A549 (cell line): ENCODE results near the gene MGLL. TPM values are rescaled to one million over a fixed set of nuclear protein-coding genes. Genes with fewer than 3 reads are reported as not detected.

Experiments
- ATAC-seq, 2 experiments: fragments of 200-7000 bp in 1 of 2; fragments of >200 bp in 1 of 2; cut with Nextera tagmentation in 1 of 2; cut with Tn5 transposase in 1 of 2; 3 replicates each; pipeline versions ENCODE4 v1.8.0 to v1.9.1; 2018 to 2020; ENCODE audit warnings: mild to moderate bottlenecking in 1 of 2, moderate library complexity in 1 of 2
- CTCF ChIA-PET: fragments of 300-600 bp; sonication (Branson Sonifier 250); formaldehyde crosslinking; extraction: SDS; loops from one replicate; lab custom pipeline; 2021; ENCODE audit warnings: antibody characterized with exemption, inconsistent platforms; lab: Yijun Ruan, JAX
- POLR2A ChIA-PET: fragments of 350-600 bp; formaldehyde crosslinking; extraction: SDS; loops from one replicate; lab custom pipeline; 2021; ENCODE audit warnings: antibody characterized with exemption, inconsistent platforms; lab: Yijun Ruan, JAX
- DNase-seq, 2 experiments: peaks; one replicate each; pipeline versions ENCODE4 v3.0.0 to v3.0.0-alpha.2; 2011 to 2016; ENCODE audit warnings: low read depth in 1 of 2, low spot score in 1 of 2
- FAIRE-seq: peaks from 2 replicates; lab custom pipeline; 2011; peaks lifted over from hg19 to GRCh38; lab: Jason Lieb, UNC
- H3K27ac ChIP-seq, 2 experiments: fragments of >200 bp; sonication (Bioruptor Twin); formaldehyde crosslinking; 3 replicates each; pipeline ENCODE4 v1.5.1; 2016 to 2017
- H3K4me1 ChIP-seq: fragments of >200 bp; sonication (Bioruptor Twin); formaldehyde crosslinking; 3 replicates; pipeline ENCODE4 v1.6.1; 2016
- H3K4me2 ChIP-seq: fragments of >200 bp; sonication (Bioruptor Twin); formaldehyde crosslinking; 3 replicates; pipeline ENCODE4 v1.6.1; 2016
- H3K4me3 ChIP-seq: fragments of >200 bp; sonication (Bioruptor Twin); formaldehyde crosslinking; 3 replicates; pipeline ENCODE4 v1.5.1; 2016
- H3K9me3 ChIP-seq: fragments of >200 bp; sonication (Bioruptor Twin); formaldehyde crosslinking; 3 replicates; pipeline ENCODE4 v1.6.1; 2016
- ATOH8 ChIP-seq: fragments of 250-450 bp; sonication (Bioruptor Pico); IDR thresholded peaks from 2 replicates; pipeline ENCODE4 v1.5.0; 2020; ENCODE audit warnings: low read depth, mild to moderate bottlenecking, moderate library complexity
- CBX8 ChIP-seq: fragments of 200-600 bp; sonication (generic); IDR thresholded peaks from 2 replicates; pipeline ENCODE4 v1.6.1; 2016
- CEBPB ChIP-seq, 2 experiments: fragments of >200 bp in 1 of 2; sonication (Bioruptor Twin) in 1 of 2; formaldehyde crosslinking in 1 of 2; IDR thresholded peaks; 2 replicates each; pipeline ENCODE4 v1.6.1; 2012 to 2016
- CHD4 ChIP-seq: fragments of 200-600 bp; sonication (generic); IDR thresholded peaks from 2 replicates; pipeline ENCODE4 v1.6.1; 2016; ENCODE audit warnings: antibody characterized with exemption, mild to moderate bottlenecking, borderline replicate concordance
- EHMT2 ChIP-seq: fragments of 200-600 bp; sonication (generic); IDR thresholded peaks from 2 replicates; pipeline ENCODE4 v1.6.1; 2016; ENCODE audit warnings: antibody characterized with exemption, low read depth, mild to moderate bottlenecking, moderate library complexity
- EP300 ChIP-seq, 2 experiments: fragments of >200 bp; sonication (Bioruptor Twin); formaldehyde crosslinking; IDR thresholded peaks; 2 replicates in 1 of 2; 3 replicates in 1 of 2; pipeline ENCODE4 v1.6.1; 2016 to 2017
- ESRRA ChIP-seq: fragments of 150-350 bp; IDR thresholded peaks from 2 replicates; pipeline ENCODE4 v1.6.1; 2014; ENCODE audit warnings: mild to moderate bottlenecking, low read length, borderline replicate concordance
- FOSB ChIP-seq: fragments of 250-450 bp; sonication (Bioruptor Pico); IDR thresholded peaks from 2 replicates; pipeline ENCODE4 v1.5.0; 2020; ENCODE audit warnings: mild to moderate bottlenecking, moderate library complexity
- KDM1A ChIP-seq: fragments of 200-600 bp; sonication (generic); IDR thresholded peaks from 2 replicates; pipeline ENCODE4 v1.6.1; 2016; ENCODE audit warnings: low read depth, mild to moderate bottlenecking
- MYC ChIP-seq: IDR thresholded peaks from 2 replicates; pipeline ENCODE4 v1.6.1; 2012; ENCODE audit warnings: mild to moderate bottlenecking, inconsistent platforms, low read length, improper control_type of control experiment, borderline replicate concordance
- NPAS2 ChIP-seq: fragments of 250-450 bp; sonication (Bioruptor Pico); IDR thresholded peaks from 2 replicates; pipeline ENCODE4 v1.8.0; 2022; ENCODE audit warnings: mild to moderate bottlenecking, moderate library complexity, borderline replicate concordance
- PHF8 ChIP-seq: fragments of 200-600 bp; sonication (generic); IDR thresholded peaks from 2 replicates; pipeline ENCODE4 v1.6.1; 2016; ENCODE audit warnings: low read depth, mild to moderate bottlenecking, antibody characterized with exemption, moderate library complexity, borderline replicate concordance
- RAD21 ChIP-seq, 2 experiments: fragments of >200 bp in 1 of 2; sonication (Bioruptor Twin) in 1 of 2; formaldehyde crosslinking in 1 of 2; IDR thresholded peaks in 1 of 2; conservative IDR thresholded peaks in 1 of 2; 2 replicates in 1 of 2; 3 replicates in 1 of 2; pipeline ENCODE4 v1.6.1; 2012 to 2018; ENCODE audit warnings: inconsistent platforms in 1 of 2
- REST ChIP-seq: fragments of 200-600 bp; sonication (generic); IDR thresholded peaks from 2 replicates; pipeline ENCODE4 v1.6.1; 2016; ENCODE audit warnings: antibody characterized with exemption, mild to moderate bottlenecking, moderate library complexity
- RFX5 ChIP-seq: fragments of 450-650 bp; IDR thresholded peaks from 2 replicates; pipeline ENCODE4 v1.7.1; 2014; ENCODE audit warnings: antibody characterized with exemption, mild to moderate bottlenecking, moderate library complexity
- SMC3 ChIP-seq: fragments of >200 bp; sonication (Bioruptor Twin); formaldehyde crosslinking; IDR thresholded peaks from 3 replicates; pipeline ENCODE4 v1.6.1; 2018; ENCODE audit warnings: inconsistent platforms
- USF2 ChIP-seq: fragments of 450-650 bp; IDR thresholded peaks from 2 replicates; pipeline ENCODE4 v1.6.1; 2014; ENCODE audit warnings: antibody characterized with exemption
- ZC3H11A ChIP-seq: fragments of 450-650 bp; IDR thresholded peaks from 2 replicates; pipeline ENCODE4 v1.6.1; 2014; ENCODE audit warnings: antibody characterized with exemption, mild to moderate bottlenecking
- ZFP36 ChIP-seq: fragments of 450-650 bp; IDR thresholded peaks from 2 replicates; pipeline ENCODE4 v1.6.1; 2014; ENCODE audit warnings: borderline replicate concordance; ENCODE audit not compliant: partially characterized antibody
- ZSCAN20 ChIP-seq: fragments of 250-450 bp; sonication (Bioruptor Pico); IDR thresholded peaks from 2 replicates; pipeline ENCODE4 v1.8.0; 2022; ENCODE audit warnings: mild to moderate bottlenecking, moderate library complexity
- WGBS: methylation state at CpG from one replicate; pipeline ENCODE4 v1.1.6; 2017; ENCODE audit errors: missing lambda C conversion rate; 5-methylcytosine and 5-hydroxymethylcytosine counted together
- polyA plus RNA-seq, 4 experiments: library from polyadenylated mRNA; depleted of rRNA in 3 of 4; stranded (reverse); fragments of >200 nt; fragmentation: RNase III in 1 of 4; extraction: RNeasy Plus Mini Kit Qiagen cat#74134 plus additional on column Dnase treatment in 1 of 4; gene quantifications; 2 replicates in 3 of 4; 3 replicates in 1 of 4; pipeline ENCODE4 v1.2.3, GENCODE V29; 2011 to 2017

Gene MGLL
- polyA plus RNA-seq, 2 of the 4 experiments (the other 2 are of a cell fraction): 38.5 to 41.5 TPM

GRCh38 chr3:127719369-127719768, 102.9 kb downstream of the MGLL start:
- POLR2A ChIA-PET: no interaction called here

GRCh38 chr3:127718916-127719290, 103.4 kb downstream of the MGLL start:
- ChIA-PET POLR2A (no interaction called here), CTCF (no interaction called here)
- no peaks in the 10 kb centered on the region for H3K9me3 ChIP-seq
- FAIRE-seq: no peak
- H3K4me2 ChIP-seq: no peak overlapping the region
- no peak overlapping the region for H3K27ac ChIP-seq
- H3K4me3 ChIP-seq: no peak overlapping the region
- ATAC-seq: no peak
- WGBS: 75% methylated on average over 2 of the region's 3 CpGs
- H3K4me1 ChIP-seq: no peaks in the 10 kb centered on the region
- no peak for DNase-seq
- no peak for TF ChIP-seq KDM1A
- TF ChIP-seq RFX5: no peak
- TF ChIP-seq EP300 (IDR thresholded peaks at IDR 0.05): no peak
- TF ChIP-seq EHMT2: no peak

More at GRCh38 chr3:127719369-127719768, 102.9 kb downstream of the MGLL start:
- no peak overlapping the region for H3K27ac ChIP-seq
- no peaks in the 10 kb centered on the region for H3K4me1 ChIP-seq
- no peak overlapping the region for H3K4me2 ChIP-seq
- 93% methylated on average over 8 of the region's 8 CpGs for whole genome bisulfite sequencing
- FAIRE-seq: no peak
- no peak overlapping the region for H3K4me3 ChIP-seq
- DNase-seq: no peak
- ATAC-seq: no peak
- TF ChIP-seq ZSCAN20 (CRISPR knock-in tag) (no peak), USF2 (no peak), ZC3H11A (no peak), ATOH8 (CRISPR knock-in tag) (no peak), RAD21 (conservative IDR thresholded peaks at IDR 0.05 in 1 of 2, IDR thresholded peaks at IDR 0.05 in 1 of 2) (no peak), NPAS2 (no peak), REST (no peak), CBX8 (no peak), PHF8 (no peak), MYC (no peak), FOSB (CRISPR knock-in tag) (no peak), CEBPB (IDR thresholded peaks at IDR 0.05) (no peak), ESRRA (no peak), CHD4 (no peak), ZFP36 (no peak), SMC3 (no peak)
- CTCF ChIA-PET: no interaction called here
- no peaks in the 10 kb centered on the region for H3K9me3 ChIP-seq
